H9 (cell line): Measurements from ENCODE around the gene EDAR. TPM values are rescaled to one million over a fixed set of nuclear protein-coding genes. Genes with fewer than 3 reads are reported as not detected.

Source experiments
- DNase-seq: peaks from one replicate; pipeline ENCODE4 v3.0.0-alpha.2; 2017
- H2AFZ ChIP-seq: one replicate; pipeline ENCODE4 v1.6.1; 2013; ENCODE audit warnings: mild to moderate bottlenecking, low read length, control low read depth, moderate library complexity
- H2AK5ac ChIP-seq: 2 replicates; pipeline ENCODE4 v1.6.1; 2013; ENCODE audit warnings: low read length, control low read depth, mixed read lengths; ENCODE audit not compliant: insufficient read length
- H2BK120ac ChIP-seq: one replicate; pipeline ENCODE4 v1.6.1; 2013; ENCODE audit warnings: low read depth, mild to moderate bottlenecking, low read length, control low read depth, inconsistent platforms; ENCODE audit not compliant: poor library complexity, severe bottlenecking
- H2BK12ac ChIP-seq: 2 replicates; pipeline ENCODE4 v1.6.1; 2013; ENCODE audit warnings: low read length, control low read depth, mixed read lengths, low read depth; ENCODE audit not compliant: insufficient read length
- H2BK15ac ChIP-seq: 2 replicates; pipeline ENCODE4 v1.6.1; 2013; ENCODE audit warnings: low read depth, low read length, control low read depth
- H2BK20ac ChIP-seq: one replicate; pipeline ENCODE4 v1.6.1; 2013; ENCODE audit warnings: low read depth, mild to moderate bottlenecking, low read length, control low read depth, inconsistent platforms; ENCODE audit not compliant: poor library complexity, severe bottlenecking
- H2BK5ac ChIP-seq: 2 replicates; pipeline ENCODE4 v1.6.1; 2013; ENCODE audit warnings: low read length, control low read depth, mixed read lengths; ENCODE audit not compliant: insufficient read length
- H3K14ac ChIP-seq: 2 replicates; pipeline ENCODE4 v1.6.1; 2013; ENCODE audit warnings: low read length, control low read depth; ENCODE audit not compliant: insufficient read depth
- H3K18ac ChIP-seq: 2 replicates; pipeline ENCODE4 v1.6.1; 2013; ENCODE audit warnings: low read depth, mild to moderate bottlenecking, mixed read lengths, low read length, control low read depth; ENCODE audit not compliant: insufficient read length
- H3K23ac ChIP-seq: 2 replicates; pipeline ENCODE4 v1.6.1; 2013; ENCODE audit warnings: low read length, control low read depth, mixed read lengths, low read depth; ENCODE audit not compliant: insufficient read length
- H3K23me2 ChIP-seq: 2 replicates; pipeline ENCODE4 v1.6.1; 2013; ENCODE audit warnings: low read depth, mild to moderate bottlenecking, mixed read lengths, low read length, control low read depth; ENCODE audit not compliant: insufficient read length, poor library complexity, severe bottlenecking
- H3K27ac ChIP-seq: 2 replicates; pipeline ENCODE4 v1.5.1; 2013; ENCODE audit warnings: low read length, control low read depth, mixed read lengths, low read depth; ENCODE audit not compliant: insufficient read length
- H3K27me3 ChIP-seq: 2 replicates; pipeline ENCODE4 v1.6.1; 2013; ENCODE audit warnings: low read length, control low read depth, inconsistent platforms; ENCODE audit not compliant: insufficient read depth
- H3K4ac ChIP-seq: 2 replicates; pipeline ENCODE4 v1.6.1; 2013; ENCODE audit warnings: low read depth, mild to moderate bottlenecking, control low read depth, inconsistent platforms, low read length, moderate library complexity
- H3K4me1 ChIP-seq: 2 replicates; pipeline ENCODE4 v1.6.1; 2013; ENCODE audit warnings: low read length, control low read depth, inconsistent platforms; ENCODE audit not compliant: insufficient read depth
- H3K4me2 ChIP-seq: 2 replicates; pipeline ENCODE4 v1.6.1; 2013; ENCODE audit warnings: low read length, control low read depth, mixed read lengths; ENCODE audit not compliant: insufficient read length, insufficient read depth
- H3K56ac ChIP-seq: 2 replicates; pipeline ENCODE4 v1.6.1; 2013; ENCODE audit warnings: low read depth, mild to moderate bottlenecking, mixed read lengths, low read length, control low read depth; ENCODE audit not compliant: insufficient read length
- H3K79me1 ChIP-seq: 2 replicates; pipeline ENCODE4 v1.6.1; 2013; ENCODE audit warnings: low read depth, mild to moderate bottlenecking, moderate library complexity, low read length, control low read depth, inconsistent platforms; ENCODE audit not compliant: insufficient read depth, poor library complexity, severe bottlenecking
- H3K79me2 ChIP-seq: 2 replicates; pipeline ENCODE4 v1.6.1; 2013; ENCODE audit warnings: low read length, control low read depth, inconsistent platforms; ENCODE audit not compliant: insufficient read depth
- H3K9ac ChIP-seq: 2 replicates; pipeline ENCODE4 v1.6.1; 2013; ENCODE audit warnings: low read length, control low read depth, mixed read lengths; ENCODE audit not compliant: insufficient read length; ENCODE audit errors: extremely low read depth
- H3K9me3 ChIP-seq: one replicate; pipeline ENCODE4 v1.6.1; 2013; ENCODE audit warnings: low read depth, low read length, inconsistent platforms; ENCODE audit not compliant: control insufficient read depth
- H3T11ph ChIP-seq: one replicate; pipeline ENCODE4 v1.6.1; 2013; ENCODE audit warnings: mild to moderate bottlenecking, low read length, control low read depth, inconsistent platforms
- H4K20me1 ChIP-seq: one replicate; pipeline ENCODE4 v1.6.1; 2013; ENCODE audit not compliant: control insufficient read depth, insufficient read length, insufficient read depth
- H4K5ac ChIP-seq: 2 replicates; pipeline ENCODE4 v1.6.1; 2013; ENCODE audit warnings: low read depth, mild to moderate bottlenecking, mixed read lengths, low read length, control low read depth; ENCODE audit not compliant: insufficient read length
- H4K8ac ChIP-seq: replicated peaks from 2 replicates; pipeline ENCODE4 v1.6.1; 2013; ENCODE audit warnings: low read length, control low read depth, mixed read lengths, low read depth; ENCODE audit not compliant: insufficient read length
- H4K91ac ChIP-seq: 2 replicates; pipeline ENCODE4 v1.6.1; 2013; ENCODE audit warnings: low read depth, mild to moderate bottlenecking, moderate library complexity, mixed read lengths, low read length, control low read depth; ENCODE audit not compliant: insufficient read length
- H3K27ac Mint-ChIP-seq, 3 experiments: 2 replicates in 2 of 3; 3 replicates in 1 of 3; pipeline ENCODE4 v1.8.0; 2020 to 2021; ENCODE audit warnings: mixed read lengths in 3 of 3, mild to moderate bottlenecking in 1 of 3, moderate library complexity in 1 of 3
- H3K27me3 Mint-ChIP-seq: 2 replicates; pipeline ENCODE4 v1.8.0; 2021; ENCODE audit warnings: low read depth, mild to moderate bottlenecking, moderate library complexity, mixed read lengths
- H3K36me3 Mint-ChIP-seq, 3 experiments: 2 replicates in 2 of 3; 3 replicates in 1 of 3; pipeline ENCODE4 v1.8.0; 2020 to 2021; ENCODE audit warnings: low read depth in 3 of 3, mixed read lengths in 3 of 3; ENCODE audit not compliant: insufficient read depth in 1 of 3
- H3K4me1 Mint-ChIP-seq, 2 experiments: 2 replicates each; pipeline ENCODE4 v1.8.0; 2020; ENCODE audit warnings: mixed read lengths in 2 of 2
- H3K4me3 Mint-ChIP-seq, 2 experiments: 2 replicates in 1 of 2; 3 replicates in 1 of 2; pipeline ENCODE4 v1.8.0; 2020 to 2021; ENCODE audit warnings: mild to moderate bottlenecking in 2 of 2, mixed read lengths in 2 of 2, moderate library complexity in 1 of 2
- H3K9me3 Mint-ChIP-seq, 2 experiments: 2 replicates in 1 of 2; 3 replicates in 1 of 2; pipeline ENCODE4 v1.8.0; 2020; ENCODE audit warnings: mild to moderate bottlenecking in 2 of 2, mixed read lengths in 2 of 2, moderate library complexity in 1 of 2
- WGBS: extraction: QIAGEN DNeasy Blood & Tissue Kit; methylation state at CpG from one replicate; pipeline ENCODE4 v1.1.7; 2013; ENCODE audit warnings: missing lambda C conversion rate, low lambda C conversion rate, mixed read lengths; ENCODE audit not compliant: insufficient read length; ENCODE audit errors: extremely low coverage; 5-methylcytosine and 5-hydroxymethylcytosine counted together
- total RNA-seq: library from RNA; stranded (reverse); gene quantifications from 2 replicates; pipeline ENCODE4 v1.2.1, GENCODE V29; 2021
- TF ChIP-seq, protein P1 (sequence below): fragments of 200-600 bp; sonication (generic); conservative IDR thresholded peaks from 3 replicates; pipeline ENCODE4 v1.8.0; 2021; ENCODE audit warnings: antibody characterized with exemption, mild to moderate bottlenecking

EDAR gene
- total RNA-seq, 1 experiment from 2014 or later, result not detected

DNA sequence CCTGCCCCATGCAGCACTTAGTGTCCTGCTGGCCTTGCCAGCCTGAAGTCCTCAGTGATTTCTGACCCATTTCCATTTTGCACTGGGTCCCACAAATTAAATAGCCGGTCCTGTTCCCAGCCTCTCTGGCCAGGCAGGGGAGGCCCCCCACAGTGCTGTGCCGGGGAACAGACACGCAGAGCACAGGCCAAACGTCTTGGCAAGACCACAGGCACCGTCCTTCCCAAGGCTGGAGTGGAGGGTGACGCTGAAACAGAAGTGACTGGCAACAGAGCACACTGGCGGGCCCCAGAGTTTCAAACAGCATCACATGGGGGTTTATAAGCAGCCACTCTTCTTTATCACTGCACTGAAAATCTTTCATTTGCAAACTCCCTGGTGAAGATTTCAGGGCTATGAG is 52.2 kb downstream of the EDAR start:
- WGBS, result no CpG with 5 or more reads among the region's 7 CpGs

More for the DNA sequence above, 52.2 kb downstream of the EDAR start:
- H2AFZ ChIP-seq, result no peak overlapping the region
- H2BK15ac ChIP-seq, result no peak overlapping the region
- no peak overlapping the region for H4K5ac ChIP-seq
- H3K9ac ChIP-seq, result no peak overlapping the region
- no peak overlapping the region for H3K56ac ChIP-seq
- H3K4ac ChIP-seq, result no peak overlapping the region
- no peak overlapping the region; a peak in 1 of 7 replicates for H3K27ac Mint-ChIP-seq
- H3K4me1 ChIP-seq, result no peaks in the 10 kb centered on the region
- H2BK5ac ChIP-seq, result no peak overlapping the region
- no peaks in the 10 kb centered on the region for H3K36me3 Mint-ChIP-seq
- no peak overlapping the region for H2BK12ac ChIP-seq
- H3K23ac ChIP-seq, result no peak overlapping the region
- peaks cover 31 to 37% of the 10 kb centered on the region in 2 experiments for H3K4me1 Mint-ChIP-seq
- no peak for DNase-seq
- peaks cover 3% of the 10 kb centered on the region; the same call in 1 of the 2 replicates for H3K27me3 Mint-ChIP-seq
- H3K18ac ChIP-seq, result no peak overlapping the region
- H3K9me3 Mint-ChIP-seq, result no peaks in the 10 kb centered on the region
- no peak overlapping the region for H3K4me2 ChIP-seq
- no peaks in the 10 kb centered on the region for H3K79me2 ChIP-seq
- H2BK120ac ChIP-seq, result no peak overlapping the region
- no peaks in the 10 kb centered on the region for H3K23me2 ChIP-seq
- no peak overlapping the region for H4K8ac ChIP-seq
- no peaks in the 10 kb centered on the region for H3K79me1 ChIP-seq
- H4K91ac ChIP-seq, result no peak overlapping the region
- H3K27ac ChIP-seq, result no peak overlapping the region
- H3T11ph ChIP-seq, result no peak overlapping the region
- H3K9me3 ChIP-seq, result no peaks in the 10 kb centered on the region
- no peak overlapping the region for H3K14ac ChIP-seq
- H3K27me3 ChIP-seq, result no peaks in the 10 kb centered on the region
- H2BK20ac ChIP-seq, result no peak overlapping the region
- no peak overlapping the region for H3K4me3 Mint-ChIP-seq
- H4K20me1 ChIP-seq, result no peaks in the 10 kb centered on the region
- TF ChIP-seq, protein P1, sequence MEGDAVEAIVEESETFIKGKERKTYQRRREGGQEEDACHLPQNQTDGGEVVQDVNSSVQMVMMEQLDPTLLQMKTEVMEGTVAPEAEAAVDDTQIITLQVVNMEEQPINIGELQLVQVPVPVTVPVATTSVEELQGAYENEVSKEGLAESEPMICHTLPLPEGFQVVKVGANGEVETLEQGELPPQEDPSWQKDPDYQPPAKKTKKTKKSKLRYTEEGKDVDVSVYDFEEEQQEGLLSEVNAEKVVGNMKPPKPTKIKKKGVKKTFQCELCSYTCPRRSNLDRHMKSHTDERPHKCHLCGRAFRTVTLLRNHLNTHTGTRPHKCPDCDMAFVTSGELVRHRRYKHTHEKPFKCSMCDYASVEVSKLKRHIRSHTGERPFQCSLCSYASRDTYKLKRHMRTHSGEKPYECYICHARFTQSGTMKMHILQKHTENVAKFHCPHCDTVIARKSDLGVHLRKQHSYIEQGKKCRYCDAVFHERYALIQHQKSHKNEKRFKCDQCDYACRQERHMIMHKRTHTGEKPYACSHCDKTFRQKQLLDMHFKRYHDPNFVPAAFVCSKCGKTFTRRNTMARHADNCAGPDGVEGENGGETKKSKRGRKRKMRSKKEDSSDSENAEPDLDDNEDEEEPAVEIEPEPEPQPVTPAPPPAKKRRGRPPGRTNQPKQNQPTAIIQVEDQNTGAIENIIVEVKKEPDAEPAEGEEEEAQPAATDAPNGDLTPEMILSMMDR, result no peak
- H2AK5ac ChIP-seq, result no peak overlapping the region
